Keratinocyte (primary cell): ENCODE measurements around the gene PTPN13. TPM values are rescaled to one million over a fixed set of nuclear protein-coding genes. Genes with fewer than 3 reads are reported as not detected.

Experiments
- DNase-seq: peaks from one replicate; pipeline ENCODE4 v3.0.0-alpha.2; 2011; ENCODE audit warnings: low read depth, missing footprints, low spot score
- FAIRE-seq: peaks from 2 replicates; lab custom pipeline; 2011; peaks lifted over from hg19 to GRCh38; lab: Jason Lieb, UNC
- H2AFZ ChIP-seq: 2 replicates; pipeline ENCODE4 v1.6.0; 2012; ENCODE audit warnings: low read length, control low read depth, inconsistent platforms; ENCODE audit not compliant: control insufficient read depth
- H3K27ac ChIP-seq: 2 replicates; pipeline ENCODE4 v1.5.1; 2011; ENCODE audit warnings: low read length; ENCODE audit not compliant: control insufficient read depth, insufficient read depth
- H3K27me3 ChIP-seq: 3 replicates; pipeline ENCODE4 v1.6.0; 2011; ENCODE audit warnings: low read length; ENCODE audit not compliant: control insufficient read depth, insufficient read depth; ENCODE audit errors: extremely low read depth
- H3K36me3 ChIP-seq, 2 experiments: 2 replicates in 1 of 2; 3 replicates in 1 of 2; pipeline ENCODE4 v1.5.1; 2011; ENCODE audit warnings: low read length in 2 of 2, mild to moderate bottlenecking in 1 of 2; ENCODE audit not compliant: control insufficient read depth in 2 of 2, insufficient read depth in 2 of 2; ENCODE audit errors: extremely low read depth in 1 of 2
- H3K4me1 ChIP-seq: 3 replicates; pipeline ENCODE4 v1.5.1; 2011; ENCODE audit warnings: low read length; ENCODE audit not compliant: control insufficient read depth, insufficient read depth; ENCODE audit errors: extremely low read depth
- H3K4me2 ChIP-seq: 3 replicates; pipeline ENCODE4 v1.6.0; 2011; ENCODE audit warnings: low read depth, low read length; ENCODE audit not compliant: control insufficient read depth, insufficient read depth; ENCODE audit errors: extremely low read depth
- H3K4me3 ChIP-seq, 3 experiments: fragments of 200-600 bp in 1 of 3; sonication (generic) in 1 of 3; 2 replicates in 2 of 3; 3 replicates in 1 of 3; pipeline ENCODE4 v1.5.1; 2011 to 2016; ENCODE audit warnings: low read length in 3 of 3, mild to moderate bottlenecking in 3 of 3, control low read depth in 2 of 3, inconsistent platforms in 1 of 3, low read depth in 1 of 3, mixed read lengths in 1 of 3, mixed run types in 1 of 3, moderate library complexity in 1 of 3; ENCODE audit not compliant: control insufficient read depth in 2 of 3, insufficient read depth in 2 of 3; ENCODE audit errors: extremely low read depth in 1 of 3
- H3K79me2 ChIP-seq: 2 replicates; pipeline ENCODE4 v1.6.0; 2012; ENCODE audit warnings: low read length; ENCODE audit not compliant: control insufficient read depth, insufficient read depth
- H3K9ac ChIP-seq: 3 replicates; pipeline ENCODE4 v1.6.0; 2011; ENCODE audit warnings: low read length; ENCODE audit not compliant: control insufficient read depth, insufficient read depth; ENCODE audit errors: extremely low read depth
- H3K9me1 ChIP-seq: 3 replicates; pipeline ENCODE4 v1.6.0; 2011; ENCODE audit warnings: low read length; ENCODE audit not compliant: control insufficient read depth, insufficient read depth; ENCODE audit errors: extremely low read depth
- H3K9me3 ChIP-seq: 2 replicates; pipeline ENCODE4 v1.5.1; 2012; ENCODE audit warnings: low read depth, low read length; ENCODE audit not compliant: control insufficient read depth
- H4K20me1 ChIP-seq: 3 replicates; pipeline ENCODE4 v1.6.0; 2011; ENCODE audit warnings: low read length; ENCODE audit not compliant: control insufficient read depth, insufficient read depth; ENCODE audit errors: extremely low read depth
- EZH2 ChIP-seq: IDR thresholded peaks from one replicate; pipeline ENCODE4 v1.6.1; 2012; ENCODE audit warnings: inconsistent platforms, mild to moderate bottlenecking, low read length, moderate library complexity
- dilution Hi-C: fragments of 300-500 bp; cut with MboI; formaldehyde crosslinking; loops from one replicate; pipeline ENCODE4 v1.7.0; 2020; ENCODE audit warnings: low sequenced_read_pairs; ENCODE audit not compliant: extremely low pct_ligation_motif_present
- polyA plus RNA-seq, 5 experiments: library from polyadenylated mRNA; depleted of rRNA in 3 of 5; stranded (reverse) in 3 of 5; stranded (forward) in 1 of 5; unstranded in 1 of 5; fragments of >200 nt; gene quantifications; 1 replicate in 1 of 5; 2 replicates in 3 of 5; 3 replicates in 1 of 5; pipeline versions ENCODE4 v1.2.1 to v1.2.3, GENCODE V29; 2011 to 2012; ENCODE audit warnings: missing spikeins in 2 of 5, low read depth in 1 of 5, low replicate concordance in 1 of 5
- TF ChIP-seq, protein P1 (sequence below), 3 experiments: IDR thresholded peaks in 1 of 3; conservative IDR thresholded peaks in 1 of 3; optimal IDR thresholded peaks in 1 of 3; 2 replicates in 2 of 3; 3 replicates in 1 of 3; pipeline versions ENCODE3 to v1.5.1; 2011; ENCODE audit warnings: low read length in 3 of 3, mild to moderate bottlenecking in 3 of 3, moderate library complexity in 2 of 3, control low read depth in 1 of 3, inconsistent platforms in 1 of 3; ENCODE audit not compliant: insufficient read depth in 2 of 3; ENCODE audit errors: extremely low read depth in 1 of 3

PTPN13 gene
- polyA plus RNA-seq, 1 donor (not counting 4 experiments of a cell fraction or from before 2014, with no cell fraction given): 37.6 TPM

GRCh38 chr4:86619656-86620055, 25.5 kb downstream of the PTPN13 start:
- Histone ChIP-seq H3K79me2 (peaks cover 75% of the 10 kb centered on the region), H2AFZ (no peak overlapping the region), H3K4me2 (no peak overlapping the region), H3K4me3 (no peak overlapping the region), H3K27ac (no peak overlapping the region), H3K4me1 (peaks cover 6% of the 10 kb centered on the region), H3K36me3 (no peaks in the 10 kb centered on the region), H3K9me1 (no peaks in the 10 kb centered on the region), H4K20me1 (no peaks in the 10 kb centered on the region), H3K9ac (no peak overlapping the region), H3K9me3 (no peaks in the 10 kb centered on the region), H3K27me3 (no peaks in the 10 kb centered on the region)
- no peak for DNase-seq
- FAIRE-seq: no peak
- dilution Hi-C loops: no loop called here
- no peak for TF ChIP-seq EZH2
- TF ChIP-seq, protein P1, sequence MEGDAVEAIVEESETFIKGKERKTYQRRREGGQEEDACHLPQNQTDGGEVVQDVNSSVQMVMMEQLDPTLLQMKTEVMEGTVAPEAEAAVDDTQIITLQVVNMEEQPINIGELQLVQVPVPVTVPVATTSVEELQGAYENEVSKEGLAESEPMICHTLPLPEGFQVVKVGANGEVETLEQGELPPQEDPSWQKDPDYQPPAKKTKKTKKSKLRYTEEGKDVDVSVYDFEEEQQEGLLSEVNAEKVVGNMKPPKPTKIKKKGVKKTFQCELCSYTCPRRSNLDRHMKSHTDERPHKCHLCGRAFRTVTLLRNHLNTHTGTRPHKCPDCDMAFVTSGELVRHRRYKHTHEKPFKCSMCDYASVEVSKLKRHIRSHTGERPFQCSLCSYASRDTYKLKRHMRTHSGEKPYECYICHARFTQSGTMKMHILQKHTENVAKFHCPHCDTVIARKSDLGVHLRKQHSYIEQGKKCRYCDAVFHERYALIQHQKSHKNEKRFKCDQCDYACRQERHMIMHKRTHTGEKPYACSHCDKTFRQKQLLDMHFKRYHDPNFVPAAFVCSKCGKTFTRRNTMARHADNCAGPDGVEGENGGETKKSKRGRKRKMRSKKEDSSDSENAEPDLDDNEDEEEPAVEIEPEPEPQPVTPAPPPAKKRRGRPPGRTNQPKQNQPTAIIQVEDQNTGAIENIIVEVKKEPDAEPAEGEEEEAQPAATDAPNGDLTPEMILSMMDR (optimal IDR thresholded peaks at IDR 0.05 in 1 of 3, IDR thresholded peaks at IDR 0.05 in 1 of 3, conservative IDR thresholded peaks at IDR 0.05 in 1 of 3; ENCODE audit: extremely low read depth in 1 of 3, insufficient read depth in 2 of 3, low read length in 3 of 3): no peak

DNA sequence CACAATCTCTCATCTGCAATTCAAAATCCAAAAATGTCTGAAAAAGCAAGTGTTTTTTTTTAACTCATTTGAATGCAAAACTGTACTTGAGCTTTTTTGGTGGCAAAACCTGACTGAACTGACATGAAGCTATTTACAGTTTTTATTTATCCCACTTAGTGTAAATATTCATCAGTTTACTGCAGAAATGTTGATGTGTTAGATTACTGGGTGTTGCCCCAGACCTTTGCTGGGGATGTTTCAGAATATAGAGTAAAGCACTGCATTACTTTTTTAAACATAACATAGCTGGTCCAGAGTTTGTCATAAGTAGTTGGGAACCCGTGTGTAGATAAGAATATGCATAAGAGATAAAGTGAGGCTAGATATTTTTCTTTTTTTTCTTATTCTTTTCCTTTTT, 27.3 kb downstream of the PTPN13 start:
- Histone ChIP-seq H3K9me3 (no peaks in the 10 kb centered on the region), H3K27me3 (no peaks in the 10 kb centered on the region), H3K4me2 (no peak overlapping the region), H3K9ac (no peak overlapping the region), H3K79me2 (peaks cover 73% of the 10 kb centered on the region), H4K20me1 (no peaks in the 10 kb centered on the region), H3K4me1 (peaks cover 6% of the 10 kb centered on the region), H3K27ac (no peak overlapping the region), H3K4me3 (no peak overlapping the region), H3K9me1 (no peaks in the 10 kb centered on the region), H3K36me3 (peaks cover 0 to 2% of the 10 kb centered on the region in 2 experiments), H2AFZ (no peak overlapping the region)
- FAIRE-seq (no peak), DNase-seq (no peak)
- no peak for TF ChIP-seq EZH2
- TF ChIP-seq, protein P1 (optimal IDR thresholded peaks at IDR 0.05 in 1 of 3, IDR thresholded peaks at IDR 0.05 in 1 of 3, conservative IDR thresholded peaks at IDR 0.05 in 1 of 3; ENCODE audit: extremely low read depth in 1 of 3, insufficient read depth in 2 of 3, low read length in 3 of 3): no peak
- dilution Hi-C loops: no loop called here
